ENCODE measurements around the gene LOXL4.

Gene LOXL4

DNA sequence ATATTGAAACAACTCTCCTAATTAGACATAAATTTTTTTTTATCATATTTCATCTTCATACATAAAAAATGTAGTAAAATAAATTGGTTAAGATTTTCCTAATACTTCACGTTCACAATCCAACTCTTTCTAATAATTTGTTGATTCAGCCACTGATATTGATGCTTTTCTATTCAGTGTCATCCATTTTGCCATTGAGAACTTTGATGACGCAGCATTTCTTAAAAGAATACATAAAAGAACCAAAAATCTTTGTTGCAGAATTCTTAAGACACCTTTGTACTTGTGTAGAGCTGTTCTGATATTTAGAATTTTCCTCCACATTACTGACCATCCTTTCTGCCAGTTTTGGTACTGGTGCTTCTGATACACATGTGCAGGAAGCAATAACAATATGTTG is 52.6 kb downstream of the LOXL4 start:
- no peak overlapping the region for H3K9ac ChIP-seq

DNA sequence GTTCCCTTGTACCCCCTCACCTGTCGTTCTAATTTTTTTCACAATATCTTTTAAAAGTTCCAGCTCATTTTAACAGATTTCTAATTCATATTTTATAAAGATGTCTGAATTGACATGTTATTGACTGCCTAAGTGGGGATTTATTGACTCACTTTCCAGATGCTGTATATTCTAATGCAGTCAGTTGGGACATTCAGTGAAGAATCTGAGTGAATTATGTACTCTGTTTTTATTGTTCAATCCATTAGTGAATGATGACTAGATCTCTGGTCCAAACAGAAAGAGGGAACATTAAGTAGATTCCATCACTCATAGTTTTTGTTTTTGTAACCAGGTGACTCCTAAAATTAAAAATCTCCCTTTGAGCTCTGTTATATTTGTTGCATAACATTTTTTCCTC is 54.3 kb downstream of the LOXL4 start:
- H3K9me3 ChIP-seq (ENCODE audit: control insufficient read depth, low read length): no peaks in the 10 kb centered on the region
- peaks cover 7% of the 10 kb centered on the region for H3K79me2 ChIP-seq

More for the DNA sequence above, 52.6 kb downstream of the LOXL4 start:
- no peaks in the 10 kb centered on the region for H3K36me3 ChIP-seq (ENCODE audit: control insufficient read depth, insufficient read depth, low read length)
- TF ChIP-seq, protein P1, sequence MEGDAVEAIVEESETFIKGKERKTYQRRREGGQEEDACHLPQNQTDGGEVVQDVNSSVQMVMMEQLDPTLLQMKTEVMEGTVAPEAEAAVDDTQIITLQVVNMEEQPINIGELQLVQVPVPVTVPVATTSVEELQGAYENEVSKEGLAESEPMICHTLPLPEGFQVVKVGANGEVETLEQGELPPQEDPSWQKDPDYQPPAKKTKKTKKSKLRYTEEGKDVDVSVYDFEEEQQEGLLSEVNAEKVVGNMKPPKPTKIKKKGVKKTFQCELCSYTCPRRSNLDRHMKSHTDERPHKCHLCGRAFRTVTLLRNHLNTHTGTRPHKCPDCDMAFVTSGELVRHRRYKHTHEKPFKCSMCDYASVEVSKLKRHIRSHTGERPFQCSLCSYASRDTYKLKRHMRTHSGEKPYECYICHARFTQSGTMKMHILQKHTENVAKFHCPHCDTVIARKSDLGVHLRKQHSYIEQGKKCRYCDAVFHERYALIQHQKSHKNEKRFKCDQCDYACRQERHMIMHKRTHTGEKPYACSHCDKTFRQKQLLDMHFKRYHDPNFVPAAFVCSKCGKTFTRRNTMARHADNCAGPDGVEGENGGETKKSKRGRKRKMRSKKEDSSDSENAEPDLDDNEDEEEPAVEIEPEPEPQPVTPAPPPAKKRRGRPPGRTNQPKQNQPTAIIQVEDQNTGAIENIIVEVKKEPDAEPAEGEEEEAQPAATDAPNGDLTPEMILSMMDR (IDR thresholded peaks at IDR 0.05): no peak
- no peak overlapping the region for H3K4me2 ChIP-seq (ENCODE audit: low read length)
- peaks cover 2% of the 10 kb centered on the region for H3K4me1 ChIP-seq
- H3K79me2 ChIP-seq: peaks cover 10% of the 10 kb centered on the region
- no peak overlapping the region for H2AFZ ChIP-seq
- H3K9me3 ChIP-seq (ENCODE audit: control insufficient read depth, low read length): no peaks in the 10 kb centered on the region
- H3K4me3 ChIP-seq (ENCODE audit: low read depth, low read length): no peak overlapping the region
- H3K27ac ChIP-seq: no peak overlapping the region
- no peaks in the 10 kb centered on the region for H3K27me3 ChIP-seq (ENCODE audit: control insufficient read depth, insufficient read depth, low read length)

DNA sequence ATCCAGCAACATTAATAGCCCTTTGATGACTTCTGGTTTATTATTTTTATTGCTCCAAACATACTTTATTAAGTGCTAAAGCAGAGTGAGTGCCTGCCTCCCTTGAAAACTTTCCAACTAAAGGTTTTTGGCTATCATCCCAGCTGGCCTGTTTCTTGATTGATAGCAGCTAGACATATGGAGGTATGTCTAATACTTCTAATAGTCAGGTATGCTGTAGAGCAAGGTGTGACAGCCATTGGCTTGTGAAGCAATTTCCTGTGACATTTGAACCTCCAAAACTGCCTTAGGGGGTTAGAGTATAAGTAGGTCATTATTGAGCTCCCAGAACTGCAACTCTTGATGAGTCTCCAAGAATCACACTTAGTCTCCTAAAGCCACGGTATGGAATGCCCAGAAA is 55.8 kb downstream of the LOXL4 start:
- H3K4me3 ChIP-seq (ENCODE audit: low read depth, low read length): no peak overlapping the region
- no peaks in the 10 kb centered on the region for H3K36me3 ChIP-seq (ENCODE audit: control insufficient read depth, insufficient read depth, low read length)
- no peaks in the 10 kb centered on the region for H3K27me3 ChIP-seq (ENCODE audit: control insufficient read depth, insufficient read depth, low read length)
- TF ChIP-seq, protein P1 (IDR thresholded peaks at IDR 0.05): no peak
- H2AFZ ChIP-seq: no peak overlapping the region
- H3K9ac ChIP-seq: no peak overlapping the region
- H3K9me3 ChIP-seq (ENCODE audit: control insufficient read depth, low read length): no peaks in the 10 kb centered on the region
- H3K79me2 ChIP-seq: peaks cover 7% of the 10 kb centered on the region
- H3K4me2 ChIP-seq (ENCODE audit: low read length): no peak overlapping the region
- peaks cover 2% of the 10 kb centered on the region for H3K4me1 ChIP-seq
- H3K27ac ChIP-seq: no peak overlapping the region

More for the DNA sequence above, 54.3 kb downstream of the LOXL4 start:
- H3K4me3 ChIP-seq (ENCODE audit: low read depth, low read length): no peak overlapping the region
- H2AFZ ChIP-seq: no peak overlapping the region
- H3K36me3 ChIP-seq (ENCODE audit: control insufficient read depth, insufficient read depth, low read length): no peaks in the 10 kb centered on the region
- no peaks in the 10 kb centered on the region for H3K27me3 ChIP-seq (ENCODE audit: control insufficient read depth, insufficient read depth, low read length)
- no peak overlapping the region for H3K9ac ChIP-seq
- peaks cover 2% of the 10 kb centered on the region for H3K4me1 ChIP-seq
- no peak overlapping the region for H3K4me2 ChIP-seq (ENCODE audit: low read length)
- no peak overlapping the region for H3K27ac ChIP-seq
- TF ChIP-seq, protein P1 (IDR thresholded peaks at IDR 0.05): no peak

DNA sequence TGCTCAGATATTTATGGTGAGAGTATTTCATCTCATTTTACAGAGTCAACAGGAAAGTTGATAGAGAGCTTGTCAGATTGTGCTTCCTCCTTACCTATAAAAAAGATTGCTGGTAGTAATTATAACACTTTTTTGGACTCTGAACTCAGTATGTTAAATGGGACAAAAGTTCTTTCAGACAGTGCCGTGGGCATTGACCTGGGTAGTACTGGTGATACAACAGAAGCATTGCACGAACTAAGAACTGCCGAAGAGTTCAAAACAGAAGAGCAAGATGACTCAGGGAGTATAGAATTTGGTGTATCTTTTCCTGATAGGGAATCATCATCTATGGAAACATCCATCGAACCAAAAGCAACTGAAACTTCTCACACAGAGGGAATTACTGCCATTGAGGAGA is 58.6 kb downstream of the LOXL4 start:
- TF ChIP-seq, protein P1 (IDR thresholded peaks at IDR 0.05): no peak
- Histone ChIP-seq H3K79me2 (peaks cover 7% of the 10 kb centered on the region), H3K4me3 (ENCODE audit: low read depth, low read length) (no peak overlapping the region), H3K27ac (no peak overlapping the region), H3K9me3 (ENCODE audit: control insufficient read depth, low read length) (no peaks in the 10 kb centered on the region), H3K9ac (no peak overlapping the region), H2AFZ (no peak overlapping the region), H3K27me3 (ENCODE audit: control insufficient read depth, insufficient read depth, low read length) (no peaks in the 10 kb centered on the region), H3K4me1 (peaks cover 2% of the 10 kb centered on the region), H3K4me2 (ENCODE audit: low read length) (no peak overlapping the region), H3K36me3 (ENCODE audit: control insufficient read depth, insufficient read depth, low read length) (no peaks in the 10 kb centered on the region)

DNA sequence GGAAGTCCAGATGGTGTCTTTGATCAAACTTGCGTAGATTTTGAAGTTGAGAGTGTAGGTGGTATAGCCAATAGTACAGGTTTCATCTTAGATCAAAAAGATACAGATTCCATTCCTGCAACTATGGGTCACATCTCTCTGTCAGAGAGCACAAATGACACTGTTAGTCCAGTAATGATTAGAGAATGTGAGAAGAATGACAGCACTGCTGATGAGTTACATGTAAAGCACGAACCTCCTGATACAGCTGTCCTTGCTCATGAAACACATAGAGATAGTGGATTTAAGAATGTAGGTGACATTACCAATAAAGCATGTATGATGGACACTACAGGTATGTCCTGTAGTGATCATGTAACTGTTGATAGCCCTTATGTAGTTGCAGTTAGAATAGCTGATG is 59.1 kb downstream of the LOXL4 start:
- no peak overlapping the region for H3K4me2 ChIP-seq (ENCODE audit: low read length)

More for the DNA sequence above, 59.1 kb downstream of the LOXL4 start:
- Histone ChIP-seq H3K9ac (no peak overlapping the region), H3K36me3 (ENCODE audit: control insufficient read depth, insufficient read depth, low read length) (no peaks in the 10 kb centered on the region), H3K27me3 (ENCODE audit: control insufficient read depth, insufficient read depth, low read length) (no peaks in the 10 kb centered on the region), H3K4me3 (ENCODE audit: low read depth, low read length) (no peak overlapping the region), H3K27ac (no peak overlapping the region), H3K9me3 (ENCODE audit: control insufficient read depth, low read length) (no peaks in the 10 kb centered on the region), H3K79me2 (peaks cover 7% of the 10 kb centered on the region), H2AFZ (no peak overlapping the region), H3K4me1 (peaks cover 2% of the 10 kb centered on the region)
- TF ChIP-seq, protein P1 (IDR thresholded peaks at IDR 0.05): no peak

Data from parathyroid adenoma (tissue), 2 donors.